Measurements from ENCODE around the gene INKA2.

DNA sequence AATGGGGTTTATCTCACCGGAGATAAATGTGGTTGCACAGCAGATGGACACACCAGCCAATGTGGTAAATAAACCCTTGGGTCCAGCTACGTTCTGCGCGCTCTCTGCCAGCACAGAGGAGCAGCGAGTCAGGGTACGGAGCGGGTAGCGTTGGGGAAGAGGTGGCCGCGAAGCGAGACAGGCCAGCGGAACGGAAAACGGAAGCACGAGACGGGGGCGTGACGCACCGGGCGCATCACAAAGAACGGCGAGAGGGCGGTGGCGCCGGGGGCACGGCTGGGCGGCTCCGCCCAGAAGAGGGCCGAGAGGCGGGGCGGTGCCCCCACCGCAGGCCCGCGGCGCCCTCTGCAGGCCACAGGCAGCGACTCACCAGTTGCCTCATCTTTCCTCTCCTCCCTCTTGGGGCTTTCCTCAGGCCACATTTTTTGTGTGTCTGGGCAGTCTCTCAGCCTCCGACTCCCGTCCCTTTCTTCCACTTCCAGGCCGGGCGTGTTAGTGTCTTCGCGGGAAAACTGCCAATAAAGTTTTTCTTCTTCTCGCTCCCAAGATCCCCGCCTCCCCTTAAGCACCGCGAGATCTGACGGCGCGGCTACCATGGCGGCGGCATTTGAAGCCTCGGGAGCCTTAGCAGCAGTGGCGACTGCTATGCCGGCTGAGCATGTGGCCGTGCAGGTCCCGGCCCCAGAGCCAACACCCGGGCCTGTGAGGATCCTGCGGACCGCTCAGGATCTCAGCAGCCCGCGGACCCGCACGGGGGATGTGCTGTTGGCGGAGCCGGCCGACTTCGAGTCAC is 16.3 kb upstream of the INKA2 start, which contains the start of gene DDX20:
- TF ChIP-seq, protein P1, sequence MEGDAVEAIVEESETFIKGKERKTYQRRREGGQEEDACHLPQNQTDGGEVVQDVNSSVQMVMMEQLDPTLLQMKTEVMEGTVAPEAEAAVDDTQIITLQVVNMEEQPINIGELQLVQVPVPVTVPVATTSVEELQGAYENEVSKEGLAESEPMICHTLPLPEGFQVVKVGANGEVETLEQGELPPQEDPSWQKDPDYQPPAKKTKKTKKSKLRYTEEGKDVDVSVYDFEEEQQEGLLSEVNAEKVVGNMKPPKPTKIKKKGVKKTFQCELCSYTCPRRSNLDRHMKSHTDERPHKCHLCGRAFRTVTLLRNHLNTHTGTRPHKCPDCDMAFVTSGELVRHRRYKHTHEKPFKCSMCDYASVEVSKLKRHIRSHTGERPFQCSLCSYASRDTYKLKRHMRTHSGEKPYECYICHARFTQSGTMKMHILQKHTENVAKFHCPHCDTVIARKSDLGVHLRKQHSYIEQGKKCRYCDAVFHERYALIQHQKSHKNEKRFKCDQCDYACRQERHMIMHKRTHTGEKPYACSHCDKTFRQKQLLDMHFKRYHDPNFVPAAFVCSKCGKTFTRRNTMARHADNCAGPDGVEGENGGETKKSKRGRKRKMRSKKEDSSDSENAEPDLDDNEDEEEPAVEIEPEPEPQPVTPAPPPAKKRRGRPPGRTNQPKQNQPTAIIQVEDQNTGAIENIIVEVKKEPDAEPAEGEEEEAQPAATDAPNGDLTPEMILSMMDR (IDR thresholded peaks at IDR 0.05), result peak; percentile 86 to 95 (median 94)
- TF ChIP-seq POLR2A (IDR thresholded peaks at IDR 0.05), result peak; percentile 51
